IPS-18c (cell line): ENCODE measurements around the gene AARS2.

ENCODE experiments used
- H3K4me3 ChIP-seq: 2 replicates; pipeline ENCODE4 v1.7.0; 2013; ENCODE audit warnings: low read depth, mild to moderate bottlenecking, low read length, moderate library complexity; ENCODE audit not compliant: insufficient read depth
- H3K9me3 ChIP-seq: one replicate; pipeline ENCODE4 v1.6.1; 2013; ENCODE audit warnings: mild to moderate bottlenecking, low read length, moderate library complexity; ENCODE audit not compliant: control insufficient read depth, insufficient read depth

AARS2 gene

GRCh38 chr6:44271406-44271723 lies 41.8 kb downstream of the AARS2 start:
- no peak overlapping the region for H3K4me3 ChIP-seq
- H3K9me3 ChIP-seq = no peaks in the 10 kb centered on the region

GRCh38 chr6:44270526-44271405 lies 42.4 kb downstream of the AARS2 start:
- no peaks in the 10 kb centered on the region for H3K9me3 ChIP-seq
- H3K4me3 ChIP-seq = peak overlapping the region; percentile 34; the same call in 1 of the 2 replicates

DNA sequence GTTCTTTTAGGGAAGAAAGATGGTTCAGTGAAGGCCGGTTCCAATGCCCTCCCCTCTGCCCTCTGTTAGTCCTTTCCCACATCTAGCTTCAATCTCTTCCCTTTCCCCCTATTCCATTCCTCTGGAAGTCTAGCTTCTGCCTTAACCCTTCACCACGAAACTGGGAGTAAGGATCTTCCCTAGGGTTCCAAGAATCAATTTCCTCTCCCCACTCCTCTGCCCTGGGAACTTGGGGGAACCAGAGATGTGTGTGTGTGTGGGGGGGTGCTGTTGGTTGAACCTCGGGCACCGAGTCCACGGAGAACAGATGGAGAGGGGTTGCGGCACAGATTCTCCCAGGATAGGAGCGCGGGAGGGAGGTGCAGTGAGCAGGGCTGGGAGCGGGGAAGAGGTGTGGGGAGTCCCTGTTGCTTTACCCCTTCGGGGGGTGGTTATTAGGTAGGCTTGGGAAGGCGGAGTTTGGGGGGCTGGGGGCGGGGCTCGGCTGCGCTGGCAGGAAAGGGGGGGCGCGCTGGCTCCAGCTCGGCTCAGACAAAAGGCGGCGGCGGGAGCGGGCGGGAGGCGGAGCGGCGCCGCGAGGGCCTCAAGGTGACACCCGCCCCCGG lies 43.1 kb downstream of the AARS2 start, which contains the start of gene TMEM151B:
TMEM151B (plus strand) TSS at position 530 of the 605 bp plus-strand sequence. CDS start 293 bp downstream, outside the sequence.
- Histone ChIP-seq H3K4me3 (peak within 1 kb of the TSS; percentile 38), H3K9me3 (no peaks in the 10 kb centered on the region)

GRCh38 chr6:44269178-44269920 lies 43.8 kb downstream of the AARS2 start:
- Histone ChIP-seq H3K9me3 (no peaks in the 10 kb centered on the region), H3K4me3 (no peak overlapping the region)

- no peak overlapping the region for H3K4me3 ChIP-seq
- H3K9me3 ChIP-seq = no peaks in the 10 kb centered on the region
Measured at GRCh38 chr6:44268095-44268628, 45.0 kb downstream of the AARS2 start.

DNA sequence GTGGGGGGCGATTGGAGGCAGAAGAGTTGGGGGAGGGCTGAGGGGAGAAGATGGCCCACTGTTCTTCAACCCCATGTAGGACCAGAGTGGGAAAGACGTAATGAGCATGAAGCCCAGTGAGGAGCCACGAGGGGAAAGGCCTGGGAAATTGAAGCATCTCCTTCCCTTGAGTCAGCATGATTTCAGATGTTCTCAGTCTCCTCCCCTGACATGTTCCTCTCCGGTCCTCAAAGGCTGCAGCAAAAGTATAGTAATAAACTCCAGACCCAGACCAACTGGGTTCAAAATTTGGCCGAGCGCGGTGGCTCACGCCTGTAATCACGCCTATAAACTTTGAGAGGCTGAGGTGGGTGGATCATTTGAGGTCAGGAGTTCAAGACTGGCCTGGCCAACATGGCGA lies 45.9 kb downstream of the AARS2 start:
- H3K4me3 ChIP-seq = no peak overlapping the region
- H3K9me3 ChIP-seq = no peaks in the 10 kb centered on the region

DNA sequence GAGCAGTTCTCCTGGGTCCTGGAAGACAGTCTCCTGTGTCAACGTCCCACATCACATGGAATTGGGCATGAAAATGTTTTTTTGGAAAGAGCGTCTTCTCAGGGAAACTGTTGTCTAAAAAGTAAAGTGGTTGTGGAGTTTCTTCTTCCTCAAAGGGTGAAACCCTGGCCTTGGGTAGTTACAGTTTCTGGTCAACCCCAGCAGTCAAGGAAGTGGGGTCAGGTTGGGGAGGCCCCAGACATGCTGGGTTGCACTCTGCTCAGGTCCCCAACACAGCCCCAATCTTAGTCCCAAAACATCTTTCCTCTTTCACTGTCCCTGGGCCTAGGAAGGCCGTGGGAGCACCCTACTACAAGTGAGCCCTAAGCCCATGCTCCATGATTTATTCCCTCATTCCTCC lies 46.8 kb downstream of the AARS2 start:
- Histone ChIP-seq H3K9me3 (no peaks in the 10 kb centered on the region), H3K4me3 (no peak overlapping the region)

- Histone ChIP-seq H3K4me3 (no peak overlapping the region), H3K9me3 (no peaks in the 10 kb centered on the region)
Measured at GRCh38 chr6:44265722-44266233, 47.4 kb downstream of the AARS2 start.

DNA sequence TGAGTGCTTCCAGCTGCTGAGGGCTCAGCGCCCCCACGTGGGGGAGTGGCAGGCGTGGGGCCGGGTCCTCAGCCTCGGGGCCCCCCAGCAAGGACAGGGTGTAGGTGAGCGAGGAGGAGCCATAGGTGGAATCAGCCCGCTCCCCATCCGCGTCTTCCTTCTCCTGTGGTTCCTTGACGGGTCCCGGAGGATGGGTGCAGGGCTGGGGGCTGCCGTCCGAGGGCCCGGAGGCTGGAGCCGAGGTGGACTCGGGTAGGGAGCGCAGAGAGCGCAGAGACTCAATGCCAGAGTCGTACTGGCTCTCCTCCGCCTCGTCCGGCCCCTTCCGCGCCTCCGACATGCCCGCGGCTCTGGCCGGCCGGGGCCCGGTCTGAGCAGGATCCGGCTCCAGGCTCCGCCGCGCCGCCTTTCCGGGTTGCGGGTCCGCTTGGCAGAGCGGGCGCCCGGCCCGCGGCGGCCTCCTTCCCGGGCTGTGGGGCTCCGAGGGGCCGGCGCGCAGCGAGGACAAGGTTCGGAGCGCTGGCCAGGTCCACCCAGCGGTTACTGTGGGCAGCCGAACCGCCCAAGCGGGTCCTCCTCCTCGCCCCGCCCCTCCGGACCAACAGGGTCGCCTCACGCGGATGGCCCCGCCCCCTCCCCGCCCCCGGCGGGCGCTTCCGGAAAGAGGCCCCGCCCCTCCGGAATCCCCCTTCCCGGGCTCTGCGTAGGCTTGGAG lies 48.0 kb downstream of the AARS2 start, which contains the start of gene NFKBIE:
NFKBIE (minus strand) TSS at position 545 of the 715 bp plus-strand sequence; CDS start at position 340, 205 bp downstream.
- peak within 1 kb of the TSS; percentile 90 for H3K4me3 ChIP-seq
- H3K9me3 ChIP-seq = no peaks in the 10 kb centered on the region

DNA sequence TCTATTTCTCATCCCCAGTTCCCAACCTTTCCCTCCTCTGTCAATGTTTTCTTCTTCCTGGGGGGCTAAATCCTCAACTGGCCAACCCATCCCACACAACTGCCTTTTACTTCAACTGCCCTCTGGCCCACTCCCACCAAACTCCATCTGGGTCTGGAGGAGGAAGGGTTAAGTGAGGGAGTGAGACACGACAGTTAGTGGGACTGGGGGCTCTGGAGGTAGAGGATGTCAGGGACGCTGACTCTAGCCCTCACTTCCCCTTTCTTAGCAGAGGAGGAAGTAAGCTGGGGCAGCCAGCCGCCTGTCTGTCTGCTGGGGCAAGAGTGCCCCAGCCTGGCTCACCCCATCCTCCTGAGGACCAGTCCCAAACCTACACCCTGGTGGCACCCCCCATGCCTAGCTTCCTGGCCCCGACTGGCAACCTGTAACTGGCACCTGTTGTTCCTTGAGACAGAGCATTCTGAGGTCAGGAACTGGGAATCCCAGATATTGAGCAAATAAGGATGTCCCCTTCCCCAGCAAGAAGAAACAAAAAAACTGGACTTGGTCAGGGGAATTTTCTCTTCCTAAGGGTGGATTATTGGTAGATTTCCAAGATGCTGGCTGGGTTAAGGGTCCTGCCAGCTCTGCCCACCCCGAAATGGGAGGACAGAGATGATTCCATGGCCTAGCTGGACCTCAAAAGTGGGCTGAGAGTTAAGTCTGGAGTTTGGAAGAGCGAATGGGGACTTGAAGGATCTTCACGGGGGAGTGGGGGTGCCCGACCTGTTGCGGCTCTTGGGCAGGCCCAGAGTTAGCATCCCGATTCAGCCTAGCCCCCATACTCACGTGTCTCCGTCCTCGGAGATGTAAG lies 48.8 kb downstream of the AARS2 start:
- Histone ChIP-seq H3K9me3 (no peaks in the 10 kb centered on the region), H3K4me3 (peak overlapping the region; percentile 90)

DNA sequence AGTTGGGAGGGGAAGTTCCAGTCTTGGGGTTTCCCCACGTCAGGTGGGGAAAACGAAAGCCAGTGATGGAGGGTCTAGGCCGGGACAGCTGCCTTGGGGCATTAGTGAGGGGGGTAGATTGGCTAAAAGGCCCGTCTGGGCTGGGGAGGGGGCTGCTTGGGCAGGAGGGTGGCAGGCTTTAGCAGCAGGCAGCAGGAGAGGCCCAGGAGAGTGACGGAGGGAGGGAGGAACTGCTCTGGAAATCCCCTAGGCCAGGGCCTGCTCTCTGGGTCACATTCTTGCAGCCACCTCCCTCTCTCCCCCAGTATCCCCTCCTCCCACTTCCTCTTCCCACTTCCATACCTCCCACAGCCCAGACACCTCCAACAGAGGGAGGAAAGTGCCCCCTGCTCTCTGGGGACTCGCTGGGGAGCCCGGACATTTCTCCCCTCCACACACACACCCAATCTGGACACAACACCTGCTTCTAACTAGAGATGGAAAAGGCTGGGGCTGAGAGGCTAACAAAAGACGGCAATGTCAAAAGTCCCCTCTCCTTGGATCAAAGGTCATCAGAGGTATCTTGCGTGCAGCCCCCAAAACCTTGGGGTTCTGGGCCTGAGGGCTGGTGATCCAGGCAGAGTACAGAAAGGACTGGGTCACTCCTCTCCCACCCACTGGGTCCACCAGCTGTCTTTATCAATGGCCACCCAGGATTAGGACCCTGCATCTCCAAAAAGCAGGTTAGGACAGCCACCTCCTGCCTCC lies 49.6 kb downstream of the AARS2 start:
- peak overlapping the region; percentile 90 for H3K4me3 ChIP-seq

DNA sequence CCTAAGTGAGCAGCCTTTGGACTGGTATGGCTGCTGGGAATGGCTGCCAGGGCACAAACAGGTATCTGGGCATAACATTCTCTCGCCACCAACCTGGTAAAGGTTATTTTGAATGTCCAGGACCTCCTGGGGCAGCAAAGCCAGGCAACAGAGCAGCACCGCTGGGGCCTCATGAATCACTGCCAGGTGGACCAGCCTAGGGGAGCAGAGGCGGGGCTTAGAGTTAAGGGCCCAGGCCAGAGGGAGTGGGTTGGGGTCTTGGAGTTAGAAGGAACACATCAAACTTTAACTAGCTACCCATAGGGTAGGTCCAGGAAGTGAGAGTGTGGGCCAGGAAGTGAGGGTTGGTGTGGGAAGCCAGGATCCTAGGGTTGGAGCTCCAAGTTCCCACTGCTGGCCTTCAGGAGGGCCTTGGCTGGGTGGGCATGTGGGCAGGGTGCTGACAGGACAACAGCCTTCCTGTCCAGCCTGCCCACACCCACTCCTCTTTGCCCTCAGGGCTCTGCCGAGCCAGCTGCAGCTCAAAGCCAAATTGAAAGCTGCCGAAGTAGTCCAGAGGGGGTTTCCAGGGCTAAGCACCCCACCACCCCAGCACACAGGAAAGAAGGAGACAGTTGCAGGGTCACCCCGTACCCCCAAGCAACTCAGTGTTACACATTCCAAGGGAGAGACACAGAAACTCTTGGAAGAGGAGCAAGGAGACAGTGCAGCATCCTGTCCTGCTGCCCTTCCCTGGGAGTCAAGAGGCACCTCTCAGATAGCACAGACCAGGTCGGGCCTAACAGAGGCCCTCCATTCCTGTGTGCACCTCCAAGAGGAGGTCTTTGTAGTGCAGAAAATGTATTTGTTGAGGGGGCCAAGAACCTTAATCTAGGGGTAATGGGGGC lies 50.4 kb downstream of the AARS2 start:
- Histone ChIP-seq H3K4me3 (peak overlapping the region; percentile 34), H3K9me3 (no peaks in the 10 kb centered on the region)

More for the DNA sequence above, 49.6 kb downstream of the AARS2 start:
- H3K9me3 ChIP-seq = no peaks in the 10 kb centered on the region

- Histone ChIP-seq H3K4me3 (no peak overlapping the region), H3K9me3 (no peaks in the 10 kb centered on the region)
Measured at GRCh38 chr6:44261581-44261980, 51.6 kb downstream of the AARS2 start.

DNA sequence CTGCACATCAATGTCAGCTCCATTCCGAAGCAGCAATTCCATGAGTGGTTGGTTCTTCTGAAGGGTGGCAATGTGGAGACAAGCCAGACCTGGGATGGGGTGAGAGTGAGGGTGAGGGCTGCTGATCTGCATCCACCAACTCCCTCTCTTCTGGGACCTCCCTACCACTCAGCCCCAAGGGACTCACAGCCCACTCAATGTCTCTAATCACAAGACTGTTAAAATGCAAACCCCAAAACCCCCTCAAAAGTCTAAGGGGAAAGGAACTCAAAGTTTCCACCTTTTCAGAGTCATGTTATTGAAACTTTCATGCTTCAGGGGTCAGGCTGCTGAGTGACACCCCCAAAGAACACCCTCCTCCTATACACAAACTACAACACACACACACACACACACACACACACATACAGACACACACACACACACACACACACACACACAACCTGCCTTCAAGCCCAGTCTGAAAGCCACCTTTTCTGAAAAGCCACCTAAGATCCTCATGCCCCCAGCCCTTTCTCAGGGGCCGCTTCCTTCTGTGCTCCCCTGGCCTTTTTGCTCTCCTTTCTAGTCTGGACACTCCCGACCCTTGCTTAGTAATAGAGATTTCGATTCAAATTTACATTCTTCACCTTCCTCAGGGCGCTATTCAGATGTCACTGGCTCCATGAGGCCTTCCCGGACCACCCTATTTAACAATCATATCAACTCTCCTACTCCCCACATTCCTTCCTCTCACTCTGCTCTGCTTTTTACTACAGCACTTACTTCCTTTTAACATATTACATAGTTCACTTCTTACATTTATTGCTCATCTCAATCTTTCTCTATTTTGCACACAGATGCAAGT lies 52.5 kb downstream of the AARS2 start:
- Histone ChIP-seq H3K9me3 (no peaks in the 10 kb centered on the region), H3K4me3 (no peak overlapping the region)
